IPS-NIHi7 (cell line): Measurements from ENCODE around the gene BTBD16.
A peak's percentile ranks its signal among the peaks of the same experiment; 100 is the strongest.

Experiments
- DNase-seq: peaks from one replicate; pipeline ENCODE4 v3.0.0; 2012; ENCODE audit warnings: mixed read lengths; ENCODE audit errors: extremely low spot score

The BTBD16 gene

DNA sequence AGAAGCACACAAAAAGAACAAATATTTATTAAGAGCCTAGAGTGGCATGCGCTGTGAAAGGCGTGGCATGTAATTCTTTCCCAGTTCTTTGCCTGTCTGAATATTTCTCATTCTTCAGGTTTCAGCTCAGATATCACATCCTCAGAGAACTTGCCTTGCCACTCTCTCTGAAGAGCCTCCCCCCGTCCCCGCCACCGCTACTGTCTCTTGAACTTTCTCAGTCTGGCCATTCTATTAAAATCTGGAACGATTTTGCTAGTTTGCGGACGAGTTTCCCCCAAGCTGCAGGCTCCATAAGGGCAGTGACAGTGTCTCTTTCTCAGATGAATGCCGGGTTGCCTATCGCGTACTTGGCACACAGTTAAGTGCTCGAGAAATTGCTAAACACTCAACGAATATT, 102.6 kb downstream of the BTBD16 start:
- DNase-seq, result no peak

DNA sequence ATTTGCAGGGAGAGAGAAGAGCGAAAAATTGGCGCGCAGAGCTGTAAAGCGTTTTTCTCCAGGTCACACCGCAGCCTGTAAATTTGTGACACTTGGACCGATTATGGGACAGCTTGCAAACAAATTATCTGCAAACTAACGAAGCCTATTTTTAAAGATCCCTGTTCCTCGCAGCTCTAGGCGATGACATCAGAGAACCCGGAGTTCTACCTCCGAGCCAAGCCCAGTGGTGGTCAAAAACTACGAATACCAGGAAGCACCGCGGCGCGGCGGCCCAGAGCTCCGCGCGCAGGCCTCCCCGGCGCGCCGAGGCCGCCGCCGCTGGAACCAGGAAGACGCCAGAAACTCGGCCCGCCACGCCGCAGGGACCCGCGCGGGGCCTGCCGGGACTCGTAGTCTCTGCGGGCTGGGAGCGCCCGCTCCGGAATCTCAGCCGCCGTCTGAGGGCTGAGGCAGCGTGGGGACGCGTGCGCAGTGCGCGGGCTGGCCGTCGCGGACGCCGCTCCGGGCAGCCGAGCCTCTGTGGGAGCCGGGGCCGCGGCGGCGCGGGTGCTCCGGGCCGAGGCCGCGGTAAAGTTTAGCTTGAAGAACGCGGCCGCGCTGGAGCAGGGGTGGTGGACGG, 103.3 kb downstream of the BTBD16 start, which contains the start of gene PLEKHA1:
Gene PLEKHA1 (plus strand): TSS at position 472 of the 622 bp plus-strand sequence. CDS start 18,493 bp downstream, outside the sequence.
- DNase-seq, result peak; percentile 95

DNA sequence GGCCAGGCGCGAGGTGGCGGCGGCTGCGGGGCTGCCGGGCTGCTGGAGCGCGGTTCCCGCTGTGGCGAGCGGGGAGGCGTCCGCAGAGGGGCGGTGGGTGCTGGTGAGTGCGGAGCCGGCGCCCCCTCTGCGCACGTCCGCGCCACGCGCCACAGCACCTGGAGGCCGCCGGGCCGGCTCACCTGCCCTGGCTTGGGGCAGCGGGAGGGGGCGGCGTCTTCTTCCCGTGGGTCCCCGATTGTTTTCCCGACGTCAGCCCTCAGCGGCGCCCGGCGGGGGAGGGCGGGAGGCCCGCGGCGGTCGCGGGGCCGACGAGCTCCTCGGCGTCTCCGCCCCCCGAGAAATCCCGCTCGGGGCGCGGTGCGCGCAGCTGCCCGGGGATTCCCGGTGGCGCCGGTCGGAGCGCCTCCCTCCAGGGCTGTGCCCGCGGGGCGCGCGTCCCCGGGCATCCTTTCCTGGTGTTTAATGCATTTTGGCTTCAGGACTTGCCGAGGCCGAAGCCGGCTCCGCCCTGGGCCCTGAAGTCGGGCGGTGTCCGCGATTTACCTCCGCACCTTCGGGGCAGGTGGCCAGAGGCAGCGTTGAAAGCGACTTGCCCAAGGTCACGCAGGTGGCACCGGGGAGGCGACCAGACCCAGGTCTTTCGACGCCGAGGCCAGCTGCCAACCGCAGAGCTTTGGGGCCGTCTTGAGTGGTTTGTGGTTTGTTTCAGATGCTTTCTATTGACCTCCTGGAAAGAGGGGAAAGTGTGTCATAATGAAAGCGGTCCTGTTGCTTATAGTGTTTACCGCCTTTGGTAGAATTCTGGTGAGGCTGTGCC, 104.0 kb downstream of the BTBD16 start:
- DNase-seq, result peak; percentile 53

DNA sequence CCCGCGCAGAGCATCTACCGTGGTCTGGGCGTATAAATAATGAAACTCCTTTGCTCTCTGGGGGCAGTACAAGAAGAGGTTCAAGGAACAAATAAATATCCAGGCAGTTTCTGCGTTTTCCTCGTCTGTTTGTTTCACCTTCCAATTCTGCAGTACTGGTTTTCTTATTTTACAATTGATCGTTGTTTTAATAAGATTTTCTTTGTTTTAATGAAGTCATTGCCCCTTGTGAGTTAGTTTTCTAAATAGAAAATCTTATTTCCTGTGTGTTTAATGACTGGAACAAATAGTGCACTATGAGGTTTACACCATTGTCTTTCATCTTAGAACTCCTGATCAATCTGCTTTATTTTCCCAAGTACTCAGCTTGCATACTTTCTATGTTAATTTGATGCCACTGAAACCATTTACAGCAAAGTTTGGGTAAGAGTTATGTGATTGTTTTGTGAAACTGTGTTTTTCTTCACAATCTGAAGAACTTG, 104.6 kb downstream of the BTBD16 start:
- no peak for DNase-seq

DNA sequence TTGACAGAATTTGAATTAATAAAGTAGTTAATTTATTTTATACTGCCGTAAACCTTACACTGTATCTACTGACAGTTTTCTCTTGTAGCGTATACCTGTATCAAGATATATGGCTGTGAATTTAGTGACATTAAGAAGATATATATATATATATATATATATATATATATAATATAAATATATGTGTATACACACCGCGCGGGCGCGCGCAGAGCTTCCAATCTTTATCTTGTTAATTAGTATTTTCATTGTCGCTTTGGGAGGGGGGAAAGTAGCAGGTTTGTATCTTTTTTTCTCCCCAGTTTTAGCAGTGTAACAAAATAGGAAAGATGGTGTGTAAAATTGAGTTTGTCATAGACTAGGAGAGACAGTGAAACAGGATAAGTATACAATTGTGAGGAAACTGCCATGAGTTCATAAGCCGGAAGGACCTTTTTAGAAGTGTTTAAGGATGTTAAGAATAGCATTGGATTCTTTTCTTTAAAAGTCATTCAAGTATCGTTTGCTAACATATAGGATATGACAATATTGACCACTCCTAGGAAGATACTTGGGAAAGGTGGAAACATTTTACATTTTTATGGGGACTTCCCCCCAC, 105.4 kb downstream of the BTBD16 start:
- DNase-seq, result no peak

DNA sequence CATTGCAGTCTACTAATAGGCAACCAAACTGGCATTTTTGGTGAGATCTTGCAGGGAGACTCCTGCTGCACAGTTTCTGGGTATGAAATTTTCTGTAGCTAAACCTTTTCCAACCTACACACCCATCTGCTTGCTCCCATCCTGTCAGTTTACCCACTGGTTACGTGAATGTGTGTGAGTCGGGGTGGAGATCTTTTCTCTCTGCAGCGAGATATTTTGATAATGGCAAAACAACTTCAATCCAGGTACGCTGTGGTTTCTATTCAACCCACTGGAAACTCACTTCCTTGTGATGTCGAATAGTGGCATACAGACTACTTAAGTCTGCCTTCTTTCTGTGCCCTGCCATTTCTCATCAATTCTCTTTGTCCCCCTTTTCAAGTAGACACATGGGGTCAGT, 107.9 kb downstream of the BTBD16 start:
- DNase-seq, result no peak

DNA sequence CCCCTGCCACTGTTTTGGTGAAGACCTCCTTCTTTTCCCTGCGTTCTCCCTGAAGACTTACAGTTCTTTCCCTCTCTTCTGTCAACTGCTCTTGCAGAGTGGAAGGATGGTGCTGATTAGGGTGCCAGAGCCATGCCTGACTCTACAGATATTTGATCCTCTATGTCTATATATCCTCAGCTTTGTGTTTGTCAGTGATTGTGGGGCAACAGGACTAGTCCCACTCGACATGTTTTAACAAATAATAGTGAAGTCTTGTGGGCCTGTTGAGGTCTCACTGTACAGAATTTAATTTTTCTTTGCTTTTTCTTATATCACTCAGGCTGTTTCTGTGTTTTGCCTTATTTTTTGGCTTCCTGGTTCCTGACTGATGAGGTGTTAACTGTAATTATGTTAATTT, 108.4 kb downstream of the BTBD16 start:
- no peak for DNase-seq

DNA sequence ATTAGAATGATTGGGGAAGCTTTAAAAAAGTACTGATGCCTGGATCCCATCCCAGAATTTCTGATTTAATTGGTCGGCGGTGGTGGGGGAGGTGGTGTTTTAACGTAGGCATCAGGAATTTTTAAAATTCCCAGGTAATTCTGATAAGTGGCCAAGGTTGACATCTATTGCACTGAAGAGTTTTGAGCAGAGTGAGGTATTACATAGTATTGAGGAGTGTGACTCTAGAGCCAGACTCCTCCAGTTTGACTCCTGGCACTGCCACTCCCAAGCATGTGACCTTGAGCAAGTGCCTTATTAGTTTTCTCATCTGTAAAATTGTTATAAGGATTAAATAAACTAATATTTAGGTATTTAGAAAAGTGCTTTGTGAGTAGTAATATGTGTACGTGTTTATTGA, 109.6 kb downstream of the BTBD16 start:
- DNase-seq, result no peak

DNA sequence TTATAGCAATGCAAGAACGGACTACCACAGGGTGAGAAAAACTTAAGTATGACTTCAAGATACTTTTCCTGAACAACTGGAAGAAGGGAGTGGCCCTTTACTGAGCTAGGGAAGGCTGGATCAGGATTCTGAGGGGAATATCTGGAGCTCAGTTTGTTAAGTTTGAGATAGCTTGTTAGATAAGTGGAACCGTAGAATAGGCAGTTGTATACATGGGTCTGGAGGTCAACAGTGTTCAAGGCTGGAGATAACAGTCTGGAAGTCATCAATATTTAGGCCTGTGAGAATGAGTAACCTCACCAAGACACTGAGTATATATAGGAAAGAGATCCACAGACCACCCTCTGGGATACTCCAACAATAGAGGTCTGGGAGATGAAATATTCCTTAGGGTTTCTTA, 110.6 kb downstream of the BTBD16 start:
- DNase-seq, result no peak

DNA sequence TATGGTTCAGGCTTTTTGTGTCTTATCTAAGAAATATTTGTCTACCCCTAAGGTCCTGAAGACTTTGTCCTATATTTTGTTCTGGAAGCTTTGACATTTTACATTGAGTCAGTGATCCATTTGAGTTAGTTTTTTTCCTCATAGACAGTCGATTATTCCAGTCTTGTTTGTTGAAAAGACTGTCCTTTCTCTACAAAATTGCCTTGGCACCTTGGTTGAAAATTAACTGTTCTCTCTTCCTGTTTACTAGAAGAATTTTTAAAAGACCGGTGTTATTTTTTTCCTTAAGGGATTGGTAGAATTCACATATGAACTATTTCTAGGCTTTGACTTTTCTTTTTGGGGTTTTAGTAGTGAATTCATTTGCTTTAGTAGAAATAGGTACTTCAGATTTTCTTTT, 115.4 kb downstream of the BTBD16 start:
- DNase-seq, result no peak

DNA sequence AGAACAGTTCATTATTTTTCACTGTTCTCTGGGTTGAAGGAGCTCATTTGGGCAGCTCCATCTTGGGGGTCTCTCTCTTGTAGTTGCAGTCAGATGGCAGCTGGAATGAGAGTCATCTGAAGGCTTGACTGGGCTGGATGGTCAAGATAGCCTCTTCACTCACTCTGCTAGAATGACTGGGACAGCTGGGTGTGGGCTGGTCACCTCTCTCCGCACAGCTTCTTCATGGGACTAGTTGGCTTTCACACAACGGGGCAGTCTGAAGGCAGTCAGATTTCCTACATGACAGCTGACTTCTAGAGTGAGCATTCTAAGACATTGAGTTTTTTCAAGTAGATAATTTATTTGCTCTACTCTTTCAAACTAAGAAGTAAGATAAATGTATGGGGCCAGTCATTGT, 116.5 kb downstream of the BTBD16 start:
- no peak for DNase-seq
